HEK293 (cell line): Measurements from ENCODE around the gene METAP1D.
"Not testable (repeated sequence)": the region's sequence is repeated elsewhere in the genome, so short reads cannot be mapped to it uniquely, and the experiment has no call there.

ENCODE experiments used
- MZF1 ChIP-seq: fragments of 450-650 bp; formaldehyde crosslinking; IDR thresholded peaks from 2 replicates; pipeline ENCODE4 v1.5.1; 2017; ENCODE audit warnings: missing biosample characterization, missing genetic modification characterization, borderline replicate concordance
- SP2 ChIP-seq: fragments of 450-650 bp; formaldehyde crosslinking; IDR thresholded peaks from 2 replicates; pipeline ENCODE4 v1.5.1; 2016; ENCODE audit warnings: missing biosample characterization, missing genetic modification characterization
- ZNF433 ChIP-seq: fragments of 450-650 bp; formaldehyde crosslinking; IDR thresholded peaks from 2 replicates; pipeline ENCODE4 v1.5.1; 2016; ENCODE audit warnings: missing biosample characterization, missing genetic modification characterization, low read depth
- ZNF596 ChIP-seq: fragments of 450-650 bp; IDR thresholded peaks from 2 replicates; pipeline ENCODE4 v1.5.0; 2018; ENCODE audit warnings: missing biosample characterization, mild to moderate bottlenecking, missing genetic modification characterization, moderate library complexity
- ZNF792 ChIP-seq: fragments of 450-650 bp; formaldehyde crosslinking; IDR thresholded peaks from 2 replicates; pipeline ENCODE4 v1.5.1; 2016; ENCODE audit warnings: missing biosample characterization, missing genetic modification characterization
- ZNF830 ChIP-seq: fragments of 450-650 bp; IDR thresholded peaks from 2 replicates; pipeline ENCODE4 v1.5.0; 2018; ENCODE audit warnings: missing biosample characterization, missing genetic modification characterization, low read depth, mild to moderate bottlenecking, moderate library complexity
- TF ChIP-seq, protein P1 (sequence below): fragments of 450-650 bp; formaldehyde crosslinking; IDR thresholded peaks from 2 replicates; pipeline ENCODE4 v1.5.1; 2016; ENCODE audit warnings: missing biosample characterization, missing genetic modification characterization
- TF ChIP-seq, protein P2 (sequence below): fragments of 450-650 bp; formaldehyde crosslinking; IDR thresholded peaks from 2 replicates; pipeline ENCODE4 v1.5.1; 2016; ENCODE audit warnings: missing biosample characterization, missing genetic modification characterization, low read depth
- TF ChIP-seq, protein P3 (sequence below): fragments of 450-650 bp; formaldehyde crosslinking; IDR thresholded peaks from 2 replicates; pipeline ENCODE4 v1.5.1; 2016; ENCODE audit warnings: missing biosample characterization, missing genetic modification characterization
- TF ChIP-seq, protein P4 (sequence below): fragments of 450-650 bp; formaldehyde crosslinking; IDR thresholded peaks from 2 replicates; pipeline ENCODE4 v1.5.1; 2016; ENCODE audit warnings: missing biosample characterization, missing genetic modification characterization

DNA sequence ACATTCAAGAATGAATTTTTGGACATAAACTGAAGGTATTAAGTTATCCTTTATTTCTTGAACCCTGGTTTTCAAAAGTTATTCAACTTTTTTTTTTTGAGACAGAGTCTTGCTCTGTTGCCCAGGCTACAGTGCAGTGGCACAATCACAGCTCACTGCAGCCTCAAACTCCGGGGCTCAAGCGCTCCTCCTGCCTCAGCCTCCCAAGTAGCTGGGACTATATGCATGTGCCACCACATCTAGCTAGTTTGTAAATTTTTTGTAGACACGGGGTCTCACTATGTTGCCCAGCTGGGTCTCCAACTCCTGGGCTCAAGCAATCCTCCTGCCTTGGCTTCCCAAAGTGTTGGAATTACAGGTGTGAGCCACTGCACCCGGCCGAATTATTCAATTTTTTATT is 2.7 kb upstream of the METAP1D start:
- TF ChIP-seq, protein P1, sequence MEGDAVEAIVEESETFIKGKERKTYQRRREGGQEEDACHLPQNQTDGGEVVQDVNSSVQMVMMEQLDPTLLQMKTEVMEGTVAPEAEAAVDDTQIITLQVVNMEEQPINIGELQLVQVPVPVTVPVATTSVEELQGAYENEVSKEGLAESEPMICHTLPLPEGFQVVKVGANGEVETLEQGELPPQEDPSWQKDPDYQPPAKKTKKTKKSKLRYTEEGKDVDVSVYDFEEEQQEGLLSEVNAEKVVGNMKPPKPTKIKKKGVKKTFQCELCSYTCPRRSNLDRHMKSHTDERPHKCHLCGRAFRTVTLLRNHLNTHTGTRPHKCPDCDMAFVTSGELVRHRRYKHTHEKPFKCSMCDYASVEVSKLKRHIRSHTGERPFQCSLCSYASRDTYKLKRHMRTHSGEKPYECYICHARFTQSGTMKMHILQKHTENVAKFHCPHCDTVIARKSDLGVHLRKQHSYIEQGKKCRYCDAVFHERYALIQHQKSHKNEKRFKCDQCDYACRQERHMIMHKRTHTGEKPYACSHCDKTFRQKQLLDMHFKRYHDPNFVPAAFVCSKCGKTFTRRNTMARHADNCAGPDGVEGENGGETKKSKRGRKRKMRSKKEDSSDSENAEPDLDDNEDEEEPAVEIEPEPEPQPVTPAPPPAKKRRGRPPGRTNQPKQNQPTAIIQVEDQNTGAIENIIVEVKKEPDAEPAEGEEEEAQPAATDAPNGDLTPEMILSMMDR (tag by site-specific recombination), result not testable (repeated sequence)
- not testable (repeated sequence) for TF ChIP-seq MZF1 (tag by site-specific recombination); ZNF830 (tag by site-specific recombination); ZNF596 (tag by site-specific recombination); SP2 (tag by site-specific recombination); ZNF433; ZNF792 (tag by site-specific recombination)
- TF ChIP-seq, protein P2, sequence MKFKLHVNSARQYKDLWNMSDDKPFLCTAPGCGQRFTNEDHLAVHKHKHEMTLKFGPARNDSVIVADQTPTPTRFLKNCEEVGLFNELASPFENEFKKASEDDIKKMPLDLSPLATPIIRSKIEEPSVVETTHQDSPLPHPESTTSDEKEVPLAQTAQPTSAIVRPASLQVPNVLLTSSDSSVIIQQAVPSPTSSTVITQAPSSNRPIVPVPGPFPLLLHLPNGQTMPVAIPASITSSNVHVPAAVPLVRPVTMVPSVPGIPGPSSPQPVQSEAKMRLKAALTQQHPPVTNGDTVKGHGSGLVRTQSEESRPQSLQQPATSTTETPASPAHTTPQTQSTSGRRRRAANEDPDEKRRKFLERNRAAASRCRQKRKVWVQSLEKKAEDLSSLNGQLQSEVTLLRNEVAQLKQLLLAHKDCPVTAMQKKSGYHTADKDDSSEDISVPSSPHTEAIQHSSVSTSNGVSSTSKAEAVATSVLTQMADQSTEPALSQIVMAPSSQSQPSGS (tag by site-specific recombination), result not testable (repeated sequence)
- TF ChIP-seq, protein P3, sequence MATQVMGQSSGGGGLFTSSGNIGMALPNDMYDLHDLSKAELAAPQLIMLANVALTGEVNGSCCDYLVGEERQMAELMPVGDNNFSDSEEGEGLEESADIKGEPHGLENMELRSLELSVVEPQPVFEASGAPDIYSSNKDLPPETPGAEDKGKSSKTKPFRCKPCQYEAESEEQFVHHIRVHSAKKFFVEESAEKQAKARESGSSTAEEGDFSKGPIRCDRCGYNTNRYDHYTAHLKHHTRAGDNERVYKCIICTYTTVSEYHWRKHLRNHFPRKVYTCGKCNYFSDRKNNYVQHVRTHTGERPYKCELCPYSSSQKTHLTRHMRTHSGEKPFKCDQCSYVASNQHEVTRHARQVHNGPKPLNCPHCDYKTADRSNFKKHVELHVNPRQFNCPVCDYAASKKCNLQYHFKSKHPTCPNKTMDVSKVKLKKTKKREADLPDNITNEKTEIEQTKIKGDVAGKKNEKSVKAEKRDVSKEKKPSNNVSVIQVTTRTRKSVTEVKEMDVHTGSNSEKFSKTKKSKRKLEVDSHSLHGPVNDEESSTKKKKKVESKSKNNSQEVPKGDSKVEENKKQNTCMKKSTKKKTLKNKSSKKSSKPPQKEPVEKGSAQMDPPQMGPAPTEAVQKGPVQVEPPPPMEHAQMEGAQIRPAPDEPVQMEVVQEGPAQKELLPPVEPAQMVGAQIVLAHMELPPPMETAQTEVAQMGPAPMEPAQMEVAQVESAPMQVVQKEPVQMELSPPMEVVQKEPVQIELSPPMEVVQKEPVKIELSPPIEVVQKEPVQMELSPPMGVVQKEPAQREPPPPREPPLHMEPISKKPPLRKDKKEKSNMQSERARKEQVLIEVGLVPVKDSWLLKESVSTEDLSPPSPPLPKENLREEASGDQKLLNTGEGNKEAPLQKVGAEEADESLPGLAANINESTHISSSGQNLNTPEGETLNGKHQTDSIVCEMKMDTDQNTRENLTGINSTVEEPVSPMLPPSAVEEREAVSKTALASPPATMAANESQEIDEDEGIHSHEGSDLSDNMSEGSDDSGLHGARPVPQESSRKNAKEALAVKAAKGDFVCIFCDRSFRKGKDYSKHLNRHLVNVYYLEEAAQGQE (tag by site-specific recombination), result not testable (repeated sequence)
- TF ChIP-seq, protein P4, sequence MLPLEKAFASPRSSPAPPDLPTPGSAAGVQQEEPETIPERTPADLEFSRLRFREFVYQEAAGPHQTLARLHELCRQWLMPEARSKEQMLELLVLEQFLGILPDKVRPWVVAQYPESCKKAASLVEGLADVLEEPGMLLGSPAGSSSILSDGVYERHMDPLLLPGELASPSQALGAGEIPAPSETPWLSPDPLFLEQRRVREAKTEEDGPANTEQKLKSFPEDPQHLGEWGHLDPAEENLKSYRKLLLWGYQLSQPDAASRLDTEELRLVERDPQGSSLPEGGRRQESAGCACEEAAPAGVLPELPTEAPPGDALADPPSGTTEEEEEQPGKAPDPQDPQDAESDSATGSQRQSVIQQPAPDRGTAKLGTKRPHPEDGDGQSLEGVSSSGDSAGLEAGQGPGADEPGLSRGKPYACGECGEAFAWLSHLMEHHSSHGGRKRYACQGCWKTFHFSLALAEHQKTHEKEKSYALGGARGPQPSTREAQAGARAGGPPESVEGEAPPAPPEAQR (tag by site-specific recombination), result not testable (repeated sequence)
